HEK293 (cell line): ENCODE data around the gene TMEM63A.

ENCODE experiments used
- BCL6B ChIP-seq: fragments of 450-650 bp; formaldehyde crosslinking; IDR thresholded peaks from 2 replicates; pipeline ENCODE4 v1.5.1; 2017; ENCODE audit warnings: missing biosample characterization, missing genetic modification characterization
- GLI4 ChIP-seq: fragments of 450-650 bp; formaldehyde crosslinking; IDR thresholded peaks from 2 replicates; pipeline ENCODE4 v1.5.1; 2016; ENCODE audit warnings: missing biosample characterization, missing genetic modification characterization
- KLF1 ChIP-seq: fragments of 450-650 bp; formaldehyde crosslinking; IDR thresholded peaks from 2 replicates; pipeline ENCODE4 v1.5.1; 2016; ENCODE audit warnings: missing biosample characterization, missing genetic modification characterization
- KLF10 ChIP-seq: fragments of 450-650 bp; IDR thresholded peaks from 2 replicates; pipeline ENCODE4 v1.5.1; 2018; ENCODE audit warnings: missing biosample characterization, mild to moderate bottlenecking, missing genetic modification characterization
- PRDM2 ChIP-seq: fragments of 450-650 bp; formaldehyde crosslinking; IDR thresholded peaks from 2 replicates; pipeline ENCODE4 v1.5.1; 2016; ENCODE audit warnings: missing biosample characterization, missing genetic modification characterization, borderline replicate concordance
- REST ChIP-seq: fragments of 450-650 bp; formaldehyde crosslinking; IDR thresholded peaks from 2 replicates; pipeline ENCODE4 v1.5.1; 2016; ENCODE audit warnings: missing biosample characterization, missing genetic modification characterization
- SETDB1 ChIP-seq: IDR thresholded peaks from one replicate; pipeline ENCODE4 v1.6.1; 2017; ENCODE audit warnings: mild to moderate bottlenecking, low read length, moderate library complexity, mixed read lengths; ENCODE audit not compliant: insufficient read length
- TCF7L2 ChIP-seq: IDR thresholded peaks from 2 replicates; pipeline ENCODE4 v1.6.1; 2011; ENCODE audit warnings: low read depth, mild to moderate bottlenecking, inconsistent platforms, low read length, moderate library complexity, borderline replicate concordance
- YY2 ChIP-seq: fragments of 450-650 bp; formaldehyde crosslinking; IDR thresholded peaks from 2 replicates; pipeline ENCODE4 v1.5.1; 2016; ENCODE audit warnings: missing biosample characterization, missing genetic modification characterization
- ZBTB21 ChIP-seq: fragments of 450-650 bp; formaldehyde crosslinking; IDR thresholded peaks from 2 replicates; pipeline ENCODE4 v1.5.1; 2017; ENCODE audit warnings: missing biosample characterization, missing genetic modification characterization
- ZBTB7A ChIP-seq: fragments of 450-650 bp; formaldehyde crosslinking; IDR thresholded peaks from 2 replicates; pipeline ENCODE4 v1.5.1; 2016; ENCODE audit warnings: low read depth, missing biosample characterization, missing genetic modification characterization
- ZFP3 ChIP-seq: fragments of 450-650 bp; formaldehyde crosslinking; IDR thresholded peaks from 2 replicates; pipeline ENCODE4 v1.5.1; 2016; ENCODE audit warnings: low read depth, missing biosample characterization, missing genetic modification characterization
- ZNF138 ChIP-seq: fragments of 450-650 bp; formaldehyde crosslinking; IDR thresholded peaks from 2 replicates; pipeline ENCODE4 v1.5.1; 2016; ENCODE audit warnings: missing biosample characterization, missing genetic modification characterization, borderline replicate concordance
- ZNF140 ChIP-seq: fragments of 450-650 bp; formaldehyde crosslinking; IDR thresholded peaks from 2 replicates; pipeline ENCODE4 v1.5.1; 2016; ENCODE audit warnings: missing biosample characterization, missing genetic modification characterization
- ZNF202 ChIP-seq: fragments of 450-650 bp; formaldehyde crosslinking; IDR thresholded peaks from 2 replicates; pipeline ENCODE4 v1.5.1; 2016; ENCODE audit warnings: missing biosample characterization, missing genetic modification characterization, borderline replicate concordance
- ZNF223 ChIP-seq: fragments of 450-650 bp; formaldehyde crosslinking; IDR thresholded peaks from 2 replicates; pipeline ENCODE4 v1.5.1; 2016; ENCODE audit warnings: missing biosample characterization, missing genetic modification characterization
- ZNF23 ChIP-seq: fragments of 450-650 bp; formaldehyde crosslinking; IDR thresholded peaks from 2 replicates; pipeline ENCODE4 v1.5.1; 2016; ENCODE audit warnings: missing biosample characterization, missing genetic modification characterization, borderline replicate concordance
- ZNF274 ChIP-seq, 2 experiments: fragments of 200-500 bp in 1 of 2; fragments of 450-650 bp in 1 of 2; sonication (Bioruptor generic) in 1 of 2; formaldehyde crosslinking in 1 of 2; IDR thresholded peaks; 2 replicates each; pipeline versions ENCODE4 v1.5.1 to v1.6.1; 2014 to 2016; ENCODE audit warnings: borderline replicate concordance in 1 of 2, inconsistent platforms in 1 of 2, low read length in 1 of 2, missing biosample characterization in 1 of 2, missing genetic modification characterization in 1 of 2
- ZNF292 ChIP-seq: fragments of 450-650 bp; formaldehyde crosslinking; IDR thresholded peaks from 2 replicates; pipeline ENCODE4 v1.5.1; 2016; ENCODE audit warnings: low read depth, missing biosample characterization, missing genetic modification characterization, borderline replicate concordance
- ZNF362 ChIP-seq: fragments of 450-650 bp; formaldehyde crosslinking; IDR thresholded peaks from 2 replicates; pipeline ENCODE4 v1.5.1; 2016; ENCODE audit warnings: missing biosample characterization, missing genetic modification characterization
- ZNF37A ChIP-seq: fragments of 450-650 bp; IDR thresholded peaks from 2 replicates; pipeline ENCODE4 v1.5.1; 2018; ENCODE audit warnings: missing biosample characterization, missing genetic modification characterization
- ZNF513 ChIP-seq: fragments of 450-650 bp; IDR thresholded peaks from 2 replicates; pipeline ENCODE4 v1.5.1; 2018; ENCODE audit warnings: missing biosample characterization, missing genetic modification characterization
- ZNF530 ChIP-seq: fragments of 450-650 bp; formaldehyde crosslinking; IDR thresholded peaks from 2 replicates; pipeline ENCODE4 v1.5.1; 2016; ENCODE audit warnings: low read depth, missing biosample characterization, missing genetic modification characterization
- ZNF600 ChIP-seq: fragments of 450-650 bp; formaldehyde crosslinking; IDR thresholded peaks from 2 replicates; pipeline ENCODE4 v1.5.1; 2016; ENCODE audit warnings: missing biosample characterization, missing genetic modification characterization

Gene TMEM63A

GRCh38 chr1:225809842-225810578 is 72.2 kb downstream of the TMEM63A start, which contains the start of gene EPHX1 (continued):
- no peak for TF ChIP-seq ZNF362 (tag by site-specific recombination)
- TF ChIP-seq GLI4 (tag by site-specific recombination) = peak; percentile 89; the same call in 1 of the 2 replicates
- TF ChIP-seq KLF10 (tag by site-specific recombination) = peak; percentile 57; the same call in 1 of the 2 replicates
- TF ChIP-seq BCL6B (tag by site-specific recombination) = no peak
- TF ChIP-seq PRDM2 (tag by site-specific recombination) = no peak
- TF ChIP-seq YY2 (tag by site-specific recombination) = peak; percentile 32; the same call in 1 of the 2 replicates
- no peak for TF ChIP-seq ZNF140 (tag by site-specific recombination)
- no peak for TF ChIP-seq ZNF37A
- no peak for TF ChIP-seq ZFP3 (tag by site-specific recombination)
- no peak for TF ChIP-seq ZNF23 (tag by site-specific recombination)
- TF ChIP-seq ZNF292 (tag by site-specific recombination) = no peak
- TF ChIP-seq ZNF202 = no peak
- no peak for TF ChIP-seq ZNF530
- TF ChIP-seq KLF1 = peak; percentile 61
- TF ChIP-seq ZNF600 (tag by site-specific recombination) = peak; percentile 45; the same call in 1 of the 2 replicates
- TF ChIP-seq ZBTB21 (tag by site-specific recombination) = no peak; the same call in 1 of the 2 replicates
- TF ChIP-seq ZNF513 (tag by site-specific recombination) = no peak
- no peak for TF ChIP-seq TCF7L2
- TF ChIP-seq ZNF138 (tag by site-specific recombination) = no peak
- TF ChIP-seq ZNF223 (tag by site-specific recombination) = no peak
- TF ChIP-seq ZNF274 (IDR thresholded peaks at IDR 0.05; ENCODE audit: low read length) = no peak
- no peak for TF ChIP-seq ZNF274 (tag by site-specific recombination; IDR thresholded peaks at IDR 0.05; ENCODE audit: borderline replicate concordance)
- peak; percentile 27 for TF ChIP-seq REST (tag by site-specific recombination)
- no peak for TF ChIP-seq SETDB1
- TF ChIP-seq ZBTB7A = no peak
